Colonic mucosa (tissue), 4 donors: ENCODE data around the gene LTB4R2. TPM values are rescaled to one million over a fixed set of nuclear protein-coding genes. Genes with fewer than 3 reads are reported as not detected.

Experiments
- DNase-seq: peaks from one replicate; pipeline ENCODE4 v3.0.0-alpha.2; 2020
- H3K27ac ChIP-seq: fragments of 200-600 bp; one replicate; pipeline ENCODE4 v1.8.0; 2021
- H3K27me3 ChIP-seq: fragments of 200-600 bp; one replicate; pipeline ENCODE4 v1.8.0; 2021
- H3K36me3 ChIP-seq: fragments of 200-600 bp; one replicate; pipeline ENCODE4 v1.8.0; 2021
- H3K4me1 ChIP-seq: fragments of 200-600 bp; one replicate; pipeline ENCODE4 v1.8.0; 2021; ENCODE audit warnings: mild to moderate bottlenecking
- H3K4me3 ChIP-seq: fragments of 200-600 bp; one replicate; pipeline ENCODE4 v1.8.0; 2021
- H3K9ac ChIP-seq, 2 donors: one replicate each; pipeline ENCODE4 v1.7.0; 2013; ENCODE audit warnings: control low read depth in 2 of 2, low read depth in 2 of 2, low read length in 2 of 2
- H3K9me3 ChIP-seq: fragments of 200-600 bp; one replicate; pipeline ENCODE4 v1.8.0; 2021
- intact Hi-C: fragments of 100-400 bp; cut with DNase I; formaldehyde crosslinking; loops from one replicate; pipeline ENCODE4 v1.14.1; 2022
- total RNA-seq, 2 donors: library from RNA; stranded (reverse); fragmentation: NEBNext Ultra II Directional in 1 of 2; extraction: Animal tissue kit (Norgen Biotek cat#: 25700) in 1 of 2; gene quantifications; one replicate each; pipeline ENCODE4 v1.2.1, GENCODE V29; 2021
- TF ChIP-seq, protein P1 (sequence below): fragments of 200-600 bp; IDR thresholded peaks from one replicate; pipeline ENCODE4 v1.8.0; 2022; ENCODE audit warnings: antibody characterized with exemption, mild to moderate bottlenecking
- donor health status: healthy.
- donor health status: DM: no; HTN: no; CAD: no.
- donor health status: DM: no; HTN: no; CAD: no.

The LTB4R2 gene
- total RNA-seq, 2 donors from 2014 or later, result 2.7 to 7.8 TPM

DNA sequence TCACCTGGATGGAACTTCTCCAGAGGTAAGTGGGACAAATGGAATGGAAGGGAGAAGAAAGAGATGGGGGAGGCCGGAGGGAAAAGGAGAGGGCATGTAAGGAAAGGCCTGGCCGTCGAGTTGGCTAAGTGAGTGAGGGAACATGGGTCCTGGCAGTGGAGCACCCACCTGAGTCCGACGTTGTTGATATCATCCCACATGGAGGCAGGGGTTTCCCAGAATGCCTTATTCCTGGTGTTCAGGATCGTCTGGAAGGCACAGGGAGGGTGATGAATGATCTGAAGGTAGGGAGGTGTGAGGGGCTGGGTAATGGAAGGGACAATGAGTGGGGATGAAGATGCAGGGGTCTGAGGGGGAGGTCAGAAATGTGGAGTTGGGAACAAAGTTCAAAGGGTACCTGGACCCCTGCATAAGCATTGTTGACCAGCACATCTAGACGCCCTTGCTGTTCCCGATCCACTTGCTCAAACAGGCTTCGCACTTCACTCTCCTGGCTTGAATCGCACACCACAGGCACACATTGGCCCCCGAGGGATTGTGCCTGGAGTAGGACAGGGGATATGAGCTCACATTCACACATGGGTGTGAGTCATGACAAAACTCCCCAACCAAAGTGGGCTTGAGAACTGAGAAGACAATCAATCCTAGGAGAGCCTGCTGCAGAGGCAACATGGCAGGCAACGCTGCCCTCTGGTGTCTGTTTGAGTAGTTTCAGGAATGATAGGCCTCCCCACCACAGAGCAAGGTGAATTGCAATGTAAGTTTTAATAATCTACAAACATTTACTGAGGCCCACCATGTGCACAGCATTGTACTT is 13.4 kb upstream of the LTB4R2 start:
- intact Hi-C loops, result no loop called here
- Histone ChIP-seq H3K36me3 (peaks cover 8% of the 10 kb centered on the region), H3K4me3 (no peak overlapping the region), H3K9ac (no peak overlapping the region), H3K27me3 (no peaks in the 10 kb centered on the region), H3K27ac (no peak overlapping the region), H3K4me1 (peaks cover 13% of the 10 kb centered on the region), H3K9me3 (no peaks in the 10 kb centered on the region)
- TF ChIP-seq, protein P1, sequence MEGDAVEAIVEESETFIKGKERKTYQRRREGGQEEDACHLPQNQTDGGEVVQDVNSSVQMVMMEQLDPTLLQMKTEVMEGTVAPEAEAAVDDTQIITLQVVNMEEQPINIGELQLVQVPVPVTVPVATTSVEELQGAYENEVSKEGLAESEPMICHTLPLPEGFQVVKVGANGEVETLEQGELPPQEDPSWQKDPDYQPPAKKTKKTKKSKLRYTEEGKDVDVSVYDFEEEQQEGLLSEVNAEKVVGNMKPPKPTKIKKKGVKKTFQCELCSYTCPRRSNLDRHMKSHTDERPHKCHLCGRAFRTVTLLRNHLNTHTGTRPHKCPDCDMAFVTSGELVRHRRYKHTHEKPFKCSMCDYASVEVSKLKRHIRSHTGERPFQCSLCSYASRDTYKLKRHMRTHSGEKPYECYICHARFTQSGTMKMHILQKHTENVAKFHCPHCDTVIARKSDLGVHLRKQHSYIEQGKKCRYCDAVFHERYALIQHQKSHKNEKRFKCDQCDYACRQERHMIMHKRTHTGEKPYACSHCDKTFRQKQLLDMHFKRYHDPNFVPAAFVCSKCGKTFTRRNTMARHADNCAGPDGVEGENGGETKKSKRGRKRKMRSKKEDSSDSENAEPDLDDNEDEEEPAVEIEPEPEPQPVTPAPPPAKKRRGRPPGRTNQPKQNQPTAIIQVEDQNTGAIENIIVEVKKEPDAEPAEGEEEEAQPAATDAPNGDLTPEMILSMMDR, result peak; percentile 68
- DNase-seq, result peak; percentile 66

DNA sequence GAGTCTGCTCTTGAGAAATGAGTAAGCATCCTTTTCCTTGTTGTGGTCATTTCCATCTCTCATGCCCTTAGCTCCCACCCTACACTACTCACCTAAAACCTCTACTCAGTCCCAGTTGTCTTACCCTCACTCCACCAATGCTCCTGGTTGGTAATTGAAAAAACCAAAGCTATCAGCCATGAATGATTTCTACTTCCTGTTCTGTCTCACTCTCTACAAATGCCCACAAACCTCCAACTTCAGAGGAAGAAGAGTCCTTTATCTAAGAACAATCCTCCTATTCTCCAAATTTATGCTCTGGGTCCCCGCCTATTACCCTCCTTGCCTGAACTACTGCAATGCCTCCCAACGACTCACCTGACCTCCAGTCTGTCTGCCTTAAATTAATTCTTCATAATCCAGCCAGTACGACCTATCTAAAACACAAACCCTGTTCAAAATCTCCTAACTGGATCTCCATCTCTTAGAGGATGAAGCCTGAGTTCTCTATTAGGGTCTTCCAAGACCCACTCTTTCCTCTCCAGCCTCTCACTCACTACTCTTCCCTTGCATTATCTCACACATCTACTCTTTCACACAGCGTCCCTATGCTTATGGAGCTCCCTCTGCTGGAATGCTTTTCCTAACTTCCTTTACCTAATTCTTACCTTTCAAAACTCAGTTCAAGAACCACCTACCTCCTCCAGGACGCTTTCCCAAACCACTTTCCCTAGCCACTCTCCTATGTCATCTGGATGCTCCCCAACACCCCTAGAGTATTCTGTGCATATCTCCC is 12.6 kb upstream of the LTB4R2 start:
- no peak for DNase-seq

DNA sequence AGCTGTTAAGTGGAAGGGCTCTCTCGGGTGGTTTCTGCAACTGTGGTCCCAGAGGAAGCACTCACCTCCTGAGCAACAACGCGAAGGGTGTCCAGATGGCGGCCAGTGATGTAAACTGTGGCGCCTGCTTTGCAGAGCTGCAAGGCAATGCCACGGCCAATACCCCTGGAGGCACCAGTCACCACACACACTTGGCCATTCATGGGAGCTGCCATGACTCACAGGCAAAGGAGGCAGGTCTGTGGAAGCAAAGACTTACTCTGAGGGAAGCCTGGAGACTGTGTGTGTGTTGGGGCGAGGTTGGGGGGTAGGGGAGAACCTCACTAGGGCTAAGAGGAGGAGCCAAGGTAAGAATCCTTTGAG is 11.1 kb upstream of the LTB4R2 start:
- peak overlapping the region; percentile 92 for H3K4me3 ChIP-seq
- TF ChIP-seq, protein P1, result no peak
- peak; percentile 42 for DNase-seq
- H3K4me1 ChIP-seq, result peaks cover 13% of the 10 kb centered on the region
- H3K36me3 ChIP-seq, result peaks cover 14% of the 10 kb centered on the region
- H3K27ac ChIP-seq, result peak overlapping the region; percentile 88
- no peaks in the 10 kb centered on the region for H3K27me3 ChIP-seq
- peak overlapping the region; percentile 89 to 95 for H3K9ac ChIP-seq
- intact Hi-C loops, result no loop called here
- H3K9me3 ChIP-seq, result no peaks in the 10 kb centered on the region

More for the DNA sequence above, 12.6 kb upstream of the LTB4R2 start:
- Histone ChIP-seq H3K27me3 (no peaks in the 10 kb centered on the region), H3K9ac (no peak overlapping the region), H3K36me3 (peaks cover 12% of the 10 kb centered on the region), H3K27ac (no peak overlapping the region), H3K4me1 (peaks cover 13% of the 10 kb centered on the region), H3K9me3 (no peaks in the 10 kb centered on the region), H3K4me3 (no peak overlapping the region)
- TF ChIP-seq, protein P1, result peak; percentile 42
- intact Hi-C loops, result no loop called here

DNA sequence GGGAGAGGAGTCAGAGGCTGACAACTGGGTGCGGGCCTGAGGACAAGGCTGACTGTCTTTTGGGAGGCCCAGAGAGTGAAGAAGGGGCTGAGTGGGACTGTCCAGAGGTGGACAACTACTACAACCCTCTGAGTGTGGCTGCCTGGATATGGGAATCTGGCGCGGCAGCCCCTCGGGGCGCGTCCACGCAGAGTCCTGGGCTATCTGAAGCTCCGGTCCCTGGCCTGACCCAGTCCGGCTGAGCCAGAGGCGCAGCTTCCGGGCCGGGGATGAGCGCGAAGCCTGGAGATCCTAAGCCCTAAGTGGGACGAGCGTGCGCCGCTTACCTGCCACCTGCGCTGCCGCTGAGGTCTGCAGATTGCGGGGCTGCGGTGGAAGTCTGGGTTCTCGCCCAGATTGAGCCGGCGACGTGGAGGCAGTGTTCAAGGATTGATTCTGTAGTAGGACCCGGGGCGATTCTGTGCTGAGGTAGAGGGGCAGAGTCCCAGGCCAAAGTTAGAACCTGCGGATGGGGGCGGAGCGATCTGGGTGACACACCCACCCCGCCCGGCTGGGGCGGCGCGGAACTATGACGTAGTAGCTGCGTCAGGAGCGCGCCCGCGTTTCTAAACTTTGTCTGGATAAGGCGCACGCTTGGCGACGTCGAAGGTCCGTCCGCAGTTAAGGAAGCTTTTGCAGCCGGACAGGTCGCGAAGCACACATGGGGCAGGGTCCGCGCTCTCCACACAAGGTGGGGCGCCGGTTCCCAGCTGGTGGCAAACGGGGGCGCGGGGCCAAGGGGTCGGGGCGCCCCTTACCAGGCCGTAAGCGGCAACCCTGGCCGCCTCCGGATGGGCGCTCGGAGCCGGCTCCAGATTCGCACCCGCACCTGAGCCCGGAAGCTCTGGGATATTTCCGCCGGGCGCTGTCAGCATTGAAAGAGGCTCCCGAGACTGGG is 10.4 kb upstream of the LTB4R2 start, which contains the start of the genes DHRS1 and NOP9:
Gene DHRS1 (minus strand): TSS at position 526 of the 937 bp plus-strand sequence. CDS start 674 bp downstream, outside the sequence.
Gene NOP9 (plus strand): TSS at position 596 of the 937 bp plus-strand sequence. CDS start 105 bp downstream, at position 701.
- peaks cover 13% of the 10 kb centered on the region for H3K4me1 ChIP-seq
- peak within 1 kb of the TSS; percentile 92 for H3K4me3 ChIP-seq
- peak within 1 kb of the TSS; percentile 89 to 95 for H3K9ac ChIP-seq
- H3K36me3 ChIP-seq, result peaks cover 16% of the 10 kb centered on the region
- H3K9me3 ChIP-seq, result no peaks in the 10 kb centered on the region
- peak; percentile 96 for DNase-seq
- H3K27me3 ChIP-seq, result no peaks in the 10 kb centered on the region
- intact Hi-C loops, result no loop called here
- TF ChIP-seq, protein P1, result no peak
- H3K27ac ChIP-seq, result peak within 1 kb of the TSS; percentile 88
